CD14-positive monocyte (primary cell): ENCODE measurements around the gene PRRT2. TPM values are rescaled to one million over a fixed set of nuclear protein-coding genes. Genes with fewer than 3 reads are reported as not detected.

ENCODE experiments used
- DNase-seq, 3 donors: peaks; one replicate each; pipeline ENCODE4 v3.0.0-alpha.2; 2011 to 2022
- H2AFZ ChIP-seq: 2 replicates; pipeline ENCODE4 v1.6.0; 2012; ENCODE audit warnings: mild to moderate bottlenecking, low read depth, low read length, inconsistent platforms; ENCODE audit not compliant: insufficient read depth, poor library complexity, severe bottlenecking
- H3K27ac ChIP-seq, 2 donors: 1 replicate in 1 of 2; 2 replicates in 1 of 2; pipeline ENCODE4 v1.5.1; 2012 to 2013; ENCODE audit warnings: low read length in 2 of 2, control low read depth in 1 of 2, inconsistent platforms in 1 of 2, low read depth in 1 of 2, mild to moderate bottlenecking in 1 of 2
- H3K27me3 ChIP-seq, 2 donors: one replicate each; pipeline versions ENCODE4 v1.6.0 to v1.6.1; 2011 to 2013; ENCODE audit warnings: low read length in 2 of 2; ENCODE audit not compliant: control insufficient read depth in 2 of 2, insufficient read depth in 2 of 2
- H3K36me3 ChIP-seq, 2 donors: replicated peaks in 1 of 2; 1 replicate in 1 of 2; 2 replicates in 1 of 2; pipeline versions ENCODE4 v1.5.1 to v1.6.1; 2012 to 2013; ENCODE audit warnings: low read length in 2 of 2, control low read depth in 1 of 2, inconsistent platforms in 1 of 2, mild to moderate bottlenecking in 1 of 2; ENCODE audit not compliant: insufficient read depth in 2 of 2, control insufficient read depth in 1 of 2
- H3K4me1 ChIP-seq, 2 donors: 1 replicate in 1 of 2; 2 replicates in 1 of 2; pipeline versions ENCODE4 v1.5.1 to v1.6.1; 2012 to 2013; ENCODE audit warnings: low read length in 2 of 2, control low read depth in 1 of 2, inconsistent platforms in 1 of 2, mild to moderate bottlenecking in 1 of 2, moderate library complexity in 1 of 2; ENCODE audit not compliant: insufficient read depth in 2 of 2, control insufficient read depth in 1 of 2
- H3K4me2 ChIP-seq: replicated peaks from 2 replicates; pipeline ENCODE3; 2012; ENCODE audit warnings: low read length, moderate library complexity, mild to moderate bottlenecking; ENCODE audit not compliant: poor library complexity, severe bottlenecking; ENCODE audit errors: extremely low read depth
- H3K4me3 ChIP-seq, 3 experiments: fragments of 200-600 bp in 1 of 3; sonication (generic) in 1 of 3; replicated peaks in 1 of 3; 1 replicate in 2 of 3; 2 replicates in 1 of 3; pipeline ENCODE4 v1.5.1; 2011 to 2013; ENCODE audit warnings: low read length in 3 of 3, mild to moderate bottlenecking in 3 of 3, control low read depth in 2 of 3, low read depth in 2 of 3, inconsistent platforms in 1 of 3, moderate library complexity in 1 of 3
- H3K79me2 ChIP-seq: 2 replicates; pipeline ENCODE4 v1.6.0; 2012; ENCODE audit warnings: mild to moderate bottlenecking, control low read depth, inconsistent platforms, low read length, moderate library complexity; ENCODE audit not compliant: insufficient read depth
- H3K9ac ChIP-seq: 2 replicates; pipeline ENCODE4 v1.6.0; 2017; ENCODE audit warnings: low read length, mild to moderate bottlenecking; ENCODE audit not compliant: insufficient read depth, poor library complexity, severe bottlenecking
- H3K9me3 ChIP-seq, 2 donors: replicated peaks in 1 of 2; 1 replicate in 1 of 2; 2 replicates in 1 of 2; pipeline versions ENCODE4 v1.5.1 to v1.6.1; 2012 to 2013; ENCODE audit warnings: low read length in 2 of 2, control low read depth in 1 of 2; ENCODE audit not compliant: control insufficient read depth in 1 of 2, insufficient read depth in 1 of 2
- H4K20me1 ChIP-seq: 2 replicates; pipeline ENCODE4 v1.6.0; 2012; ENCODE audit warnings: mild to moderate bottlenecking, low read length, control low read depth, moderate library complexity; ENCODE audit not compliant: insufficient read depth
- H3K27ac Mint-ChIP-seq, 7 donors: one replicate each; pipeline ENCODE4 v1.8.0; 2020; ENCODE audit warnings: mild to moderate bottlenecking in 7 of 7, mixed read lengths in 7 of 7, moderate library complexity in 6 of 7, inconsistent platforms in 2 of 7
- H3K27me3 Mint-ChIP-seq, 3 donors: one replicate each; pipeline ENCODE4 v1.8.0; 2021 to 2022; ENCODE audit warnings: low read depth in 3 of 3, mild to moderate bottlenecking in 3 of 3, mixed read lengths in 3 of 3, moderate library complexity in 3 of 3, inconsistent platforms in 1 of 3
- H3K36me3 Mint-ChIP-seq, 2 donors: one replicate each; pipeline ENCODE4 v1.8.0; 2020; ENCODE audit warnings: mixed read lengths in 2 of 2, inconsistent platforms in 1 of 2, mild to moderate bottlenecking in 1 of 2
- H3K4me1 Mint-ChIP-seq: one replicate; pipeline ENCODE4 v1.8.0; 2020; ENCODE audit warnings: mild to moderate bottlenecking, mixed read lengths
- H3K4me3 Mint-ChIP-seq, 2 donors: one replicate each; pipeline ENCODE4 v1.8.0; 2020; ENCODE audit warnings: mild to moderate bottlenecking in 2 of 2, mixed read lengths in 2 of 2, moderate library complexity in 1 of 2
- H3K9me3 Mint-ChIP-seq, 7 donors: one replicate each; pipeline ENCODE4 v1.8.0; 2020 to 2022; ENCODE audit warnings: mixed read lengths in 7 of 7, mild to moderate bottlenecking in 6 of 7, moderate library complexity in 6 of 7, inconsistent platforms in 2 of 7
- CTCF ChIP-seq: fragments of 200-600 bp; IDR thresholded peaks from one replicate; pipeline ENCODE4 v1.8.0; 2022; ENCODE audit warnings: antibody characterized with exemption, mild to moderate bottlenecking
- WGBS: methylation state at CpG from one replicate; pipeline ENCODE4 v1.1.5; 2013; ENCODE audit warnings: missing lambda C conversion rate; ENCODE audit not compliant: insufficient coverage; 5-methylcytosine and 5-hydroxymethylcytosine counted together
- intact Hi-C, 2 donors: fragments of 100-400 bp; cut with micrococcal nuclease; formaldehyde crosslinking; loops; one replicate each; pipeline versions ENCODE4 v1.15.0 to v1.15.1; 2023
- polyA plus RNA-seq, 3 donors: library from polyadenylated mRNA; depleted of rRNA in 1 of 3; unstranded in 2 of 3; stranded (reverse) in 1 of 3; fragments of 300-500 nt in 2 of 3; fragments of >200 nt in 1 of 3; fragmentation: Illumina TruSeq in 2 of 3; gene quantifications; 1 replicate in 2 of 3; 2 replicates in 1 of 3; pipeline ENCODE4 v1.2.3, GENCODE V29; 2012 to 2021

The PRRT2 gene
- polyA plus RNA-seq, 3 donors: 0.04 TPM; not detected in 2

GRCh38 chr16:29849505-29849904 lies 37.5 kb downstream of the PRRT2 start:
- Histone ChIP-seq H3K27ac (no peak overlapping the region), H3K9me3 (no peaks in the 10 kb centered on the region), H3K4me3 (no peak overlapping the region), H2AFZ (no peak overlapping the region), H3K4me1 (no peaks in the 10 kb centered on the region), H3K4me2 (no peak overlapping the region), H4K20me1 (peaks cover 34% of the 10 kb centered on the region), H3K36me3 (peaks cover 34 to 46% of the 10 kb centered on the region in 2 donors), H3K9ac (no peak overlapping the region), H3K79me2 (no peaks in the 10 kb centered on the region), H3K27me3 (no peaks in the 10 kb centered on the region)
- H3K27ac Mint-ChIP-seq: no peak overlapping the region
- TF ChIP-seq CTCF: no peak
- no peaks in the 10 kb centered on the region for H3K4me1 Mint-ChIP-seq
- peaks cover 0 to 2% (median 0%) of the 10 kb centered on the region in 7 donors for H3K9me3 Mint-ChIP-seq
- intact Hi-C loops: loop anchor here (2.0 to 5.0 kb wide), 3 partner anchors 42 to 157 kb away; partner anchors contain the start of gene MAZ (in 1 of the 2)
- H3K27me3 Mint-ChIP-seq: peaks cover 0 to 2% (median 1%) of the 10 kb centered on the region in 3 donors
- no peak for DNase-seq
- 67% methylated on average over 1 of the region's 5 CpGs for WGBS
- peaks cover 41 to 58% of the 10 kb centered on the region in 2 donors for H3K36me3 Mint-ChIP-seq
- no peak overlapping the region for H3K4me3 Mint-ChIP-seq

- Histone ChIP-seq H3K4me2 (no peak overlapping the region), H3K27me3 (no peaks in the 10 kb centered on the region), H3K9me3 (no peaks in the 10 kb centered on the region), H3K79me2 (no peaks in the 10 kb centered on the region), H3K27ac (no peak overlapping the region), H3K9ac (no peak overlapping the region), H2AFZ (no peak overlapping the region), H3K4me1 (no peaks in the 10 kb centered on the region), H3K4me3 (no peak overlapping the region), H4K20me1 (peaks cover 23% of the 10 kb centered on the region), H3K36me3 (peaks cover 19 to 31% of the 10 kb centered on the region in 2 donors)
- no CpG with 5 or more reads among the region's 3 CpGs for WGBS
- Mint-ChIP-seq H3K9me3 (peaks cover 0 to 2% (median 0%) of the 10 kb centered on the region in 7 donors), H3K4me1 (no peaks in the 10 kb centered on the region), H3K27ac (peak overlapping the region in 1 of 7 donors; percentile 23), H3K27me3 (peaks cover 0 to 2% (median 2%) of the 10 kb centered on the region in 3 donors), H3K36me3 (peaks cover 26 to 43% of the 10 kb centered on the region in 2 donors), H3K4me3 (no peak overlapping the region)
- DNase-seq: no peak
- intact Hi-C loops: no loop called here
- TF ChIP-seq CTCF: no peak
These were observed 39.0 kb downstream of the PRRT2 start for GRCh38 chr16:29850998-29851397.
